ENCODE results near the gene HDAC11.

Gene HDAC11

GRCh38 chr3:13524979-13525669, 45.0 kb downstream of the HDAC11 start:
- no peak overlapping the region for H3K9ac ChIP-seq (ENCODE audit: insufficient read length, low read depth)
- no peak for DNase-seq (ENCODE audit: low read depth, low spot score)
- peaks cover 10% of the 10 kb centered on the region for H3K4me1 ChIP-seq (ENCODE audit: insufficient read depth, insufficient read length)
- H3K9me3 ChIP-seq (ENCODE audit: insufficient read depth, low read length): peaks cover 8% of the 10 kb centered on the region; the same call in 1 of the 2 replicates
- no peaks in the 10 kb centered on the region for H3K27me3 ChIP-seq (ENCODE audit: insufficient read depth, insufficient read length)
- H3K4me3 ChIP-seq (ENCODE audit: insufficient read length, low read depth): no peak overlapping the region
- no peaks in the 10 kb centered on the region for H3K36me3 ChIP-seq (ENCODE audit: insufficient read depth, insufficient read length, low read length)
- no peak for TF ChIP-seq YY1 (IDR thresholded peaks at IDR 0.05; ENCODE audit: insufficient read depth, insufficient read length)
- TF ChIP-seq SUZ12 (IDR thresholded peaks at IDR 0.05; ENCODE audit: extremely low read depth, insufficient read depth, insufficient read length): no peak
- TF ChIP-seq ZNF274 (IDR thresholded peaks at IDR 0.05; ENCODE audit: low read depth, low read length): no peak

- Histone ChIP-seq H3K4me3 (ENCODE audit: insufficient read length, low read depth) (no peak overlapping the region), H3K4me1 (ENCODE audit: insufficient read depth, insufficient read length) (peaks cover 10% of the 10 kb centered on the region), H3K27me3 (ENCODE audit: insufficient read depth, insufficient read length) (no peaks in the 10 kb centered on the region), H3K9ac (ENCODE audit: insufficient read length, low read depth) (no peak overlapping the region), H3K9me3 (ENCODE audit: insufficient read depth, low read length) (peaks cover 8% of the 10 kb centered on the region; the same call in 1 of the 2 replicates), H3K36me3 (ENCODE audit: insufficient read depth, insufficient read length, low read length) (no peaks in the 10 kb centered on the region)
- DNase-seq (ENCODE audit: low read depth, low spot score): no peak
- TF ChIP-seq SUZ12 (IDR thresholded peaks at IDR 0.05; ENCODE audit: extremely low read depth, insufficient read depth, insufficient read length) (no peak), YY1 (IDR thresholded peaks at IDR 0.05; ENCODE audit: insufficient read depth, insufficient read length) (no peak), ZNF274 (IDR thresholded peaks at IDR 0.05; ENCODE audit: low read depth, low read length) (no peak)
Measured at GRCh38 chr3:13525827-13526625, 45.9 kb downstream of the HDAC11 start.

GRCh38 chr3:13526626-13526949, 46.5 kb downstream of the HDAC11 start:
- H3K4me1 ChIP-seq (ENCODE audit: insufficient read depth, insufficient read length): peaks cover 10% of the 10 kb centered on the region
- no peak for DNase-seq (ENCODE audit: low read depth, low spot score)
- peaks cover 3% of the 10 kb centered on the region; the same call in 1 of the 2 replicates for H3K9me3 ChIP-seq (ENCODE audit: insufficient read depth, low read length)
- H3K36me3 ChIP-seq (ENCODE audit: insufficient read depth, insufficient read length, low read length): no peaks in the 10 kb centered on the region
- H3K9ac ChIP-seq (ENCODE audit: insufficient read length, low read depth): no peak overlapping the region
- no peak overlapping the region for H3K4me3 ChIP-seq (ENCODE audit: insufficient read length, low read depth)
- no peaks in the 10 kb centered on the region for H3K27me3 ChIP-seq (ENCODE audit: insufficient read depth, insufficient read length)
- TF ChIP-seq YY1 (IDR thresholded peaks at IDR 0.05; ENCODE audit: insufficient read depth, insufficient read length): no peak
- TF ChIP-seq SUZ12 (IDR thresholded peaks at IDR 0.05; ENCODE audit: extremely low read depth, insufficient read depth, insufficient read length): no peak
- TF ChIP-seq ZNF274 (IDR thresholded peaks at IDR 0.05; ENCODE audit: low read depth, low read length): no peak

- H3K36me3 ChIP-seq (ENCODE audit: insufficient read depth, insufficient read length, low read length): no peaks in the 10 kb centered on the region
- H3K9me3 ChIP-seq (ENCODE audit: insufficient read depth, low read length): no peaks in the 10 kb centered on the region
- no peaks in the 10 kb centered on the region for H3K27me3 ChIP-seq (ENCODE audit: insufficient read depth, insufficient read length)
- peak; percentile 81 for DNase-seq (ENCODE audit: low read depth, low spot score)
- no peak overlapping the region for H3K9ac ChIP-seq (ENCODE audit: insufficient read length, low read depth)
- H3K4me1 ChIP-seq (ENCODE audit: insufficient read depth, insufficient read length): peaks cover 17% of the 10 kb centered on the region
- H3K4me3 ChIP-seq (ENCODE audit: insufficient read length, low read depth): no peak overlapping the region
- no peak for TF ChIP-seq YY1 (IDR thresholded peaks at IDR 0.05; ENCODE audit: insufficient read depth, insufficient read length)
- TF ChIP-seq ZNF274 (IDR thresholded peaks at IDR 0.05; ENCODE audit: low read depth, low read length): no peak
- no peak for TF ChIP-seq SUZ12 (IDR thresholded peaks at IDR 0.05; ENCODE audit: extremely low read depth, insufficient read depth, insufficient read length)
Measured at GRCh38 chr3:13528217-13528867, 48.2 kb downstream of the HDAC11 start.

GRCh38 chr3:13529196-13530112, 49.3 kb downstream of the HDAC11 start:
- Histone ChIP-seq H3K4me1 (ENCODE audit: insufficient read depth, insufficient read length) (peaks cover 17% of the 10 kb centered on the region), H3K9ac (ENCODE audit: insufficient read length, low read depth) (no peak overlapping the region), H3K27me3 (ENCODE audit: insufficient read depth, insufficient read length) (no peaks in the 10 kb centered on the region), H3K4me3 (ENCODE audit: insufficient read length, low read depth) (no peak overlapping the region), H3K9me3 (ENCODE audit: insufficient read depth, low read length) (no peaks in the 10 kb centered on the region), H3K36me3 (ENCODE audit: insufficient read depth, insufficient read length, low read length) (no peaks in the 10 kb centered on the region)
- no peak for TF ChIP-seq YY1 (IDR thresholded peaks at IDR 0.05; ENCODE audit: insufficient read depth, insufficient read length)
- TF ChIP-seq SUZ12 (IDR thresholded peaks at IDR 0.05; ENCODE audit: extremely low read depth, insufficient read depth, insufficient read length): no peak
- no peak for TF ChIP-seq ZNF274 (IDR thresholded peaks at IDR 0.05; ENCODE audit: low read depth, low read length)
- DNase-seq (ENCODE audit: low read depth, low spot score): no peak

GRCh38 chr3:13530241-13531009, 50.3 kb downstream of the HDAC11 start:
- Histone ChIP-seq H3K9ac (ENCODE audit: insufficient read length, low read depth) (no peak overlapping the region), H3K27me3 (ENCODE audit: insufficient read depth, insufficient read length) (no peaks in the 10 kb centered on the region), H3K9me3 (ENCODE audit: insufficient read depth, low read length) (no peaks in the 10 kb centered on the region), H3K4me3 (ENCODE audit: insufficient read length, low read depth) (no peak overlapping the region), H3K4me1 (ENCODE audit: insufficient read depth, insufficient read length) (peaks cover 17% of the 10 kb centered on the region), H3K36me3 (ENCODE audit: insufficient read depth, insufficient read length, low read length) (no peaks in the 10 kb centered on the region)
- no peak for TF ChIP-seq YY1 (IDR thresholded peaks at IDR 0.05; ENCODE audit: insufficient read depth, insufficient read length)
- TF ChIP-seq ZNF274 (IDR thresholded peaks at IDR 0.05; ENCODE audit: low read depth, low read length): no peak
- no peak for TF ChIP-seq SUZ12 (IDR thresholded peaks at IDR 0.05; ENCODE audit: extremely low read depth, insufficient read depth, insufficient read length)
- DNase-seq (ENCODE audit: low read depth, low spot score): no peak

Measured in NT2/D1 (cell line).